GM12878 (cell line): ENCODE data around the gene ITGB2.

ENCODE experiments used
- CTCF ChIP-seq, 3 experiments: IDR thresholded peaks in 2 of 3; conservative IDR thresholded peaks in 1 of 3; 2 replicates each; pipeline ENCODE4 v1.5.1; 2011; ENCODE audit warnings: low read depth in 3 of 3, low read length in 3 of 3, mild to moderate bottlenecking in 3 of 3, control low read depth in 2 of 3, moderate library complexity in 2 of 3, inconsistent platforms in 1 of 3, mixed read lengths in 1 of 3; ENCODE audit not compliant: control insufficient read depth in 2 of 3, insufficient read depth in 1 of 3; ENCODE audit errors: extremely low read depth in 1 of 3
- HDAC6 ChIP-seq: fragments of 200-600 bp; sonication (generic); IDR thresholded peaks from one replicate; pipeline ENCODE4 v1.8.0; 2017; ENCODE audit warnings: antibody characterized with exemption; ENCODE audit not compliant: unreplicated experiment
- NRF1 ChIP-seq: conservative IDR thresholded peaks from 2 replicates; pipeline ENCODE4 v1.6.1; 2011; ENCODE audit warnings: mild to moderate bottlenecking, low read depth, low read length, improper control_type of control experiment
- PML ChIP-seq: IDR thresholded peaks from 2 replicates; pipeline ENCODE4 v1.6.1; 2012; ENCODE audit warnings: low read length, inconsistent platforms
- POLR2A ChIP-seq: IDR thresholded peaks from 2 replicates; pipeline ENCODE4 v1.6.1; 2011; ENCODE audit warnings: low read depth, mild to moderate bottlenecking, low read length
- REST ChIP-seq: IDR thresholded peaks from 2 replicates; pipeline ENCODE4 v1.6.1; 2012; ENCODE audit warnings: mild to moderate bottlenecking, low read depth, low read length
- STAT1 ChIP-seq: fragments of 450-650 bp; conservative IDR thresholded peaks from 2 replicates; pipeline ENCODE4 v1.6.1; 2014; ENCODE audit warnings: antibody characterized with exemption, mild to moderate bottlenecking
- ZNF274 ChIP-seq: IDR thresholded peaks from one replicate; pipeline ENCODE4 v1.8.0; 2011; ENCODE audit not compliant: insufficient read length, insufficient read depth

- no peak for TF ChIP-seq CTCF (IDR thresholded peaks at IDR 0.05 in 2 of 3, conservative IDR thresholded peaks at IDR 0.05 in 1 of 3; ENCODE audit: control insufficient read depth in 2 of 3, extremely low read depth in 1 of 3, insufficient read depth in 1 of 3, low read depth in 3 of 3, low read length in 3 of 3)
- TF ChIP-seq POLR2A, result no peak
- no peak for TF ChIP-seq ZNF274
- no peak for TF ChIP-seq HDAC6
- TF ChIP-seq STAT1, result no peak
- TF ChIP-seq REST, result no peak
- TF ChIP-seq NRF1, result no peak
- no peak for TF ChIP-seq PML
Measured at GRCh38 chr21:44836666-44837471, 83.8 kb downstream of the ITGB2 start.
